SK-N-SH (cell line): Measurements from ENCODE around the gene CISD1. TPM values are rescaled to one million over a fixed set of nuclear protein-coding genes. Genes with fewer than 3 reads are reported as not detected.

Experiments used
- CTCF ChIA-PET: fragments of 300-600, 350-600 bp; formaldehyde crosslinking; extraction: SDS; loops from one replicate; lab custom pipeline; 2021; lab: Yijun Ruan, JAX
- POLR2A ChIA-PET: fragments of 350-600 bp; sonication (Branson Sonifier 250); formaldehyde crosslinking; extraction: SDS; loops from one replicate; lab custom pipeline; 2020; ENCODE audit warnings: antibody characterized with exemption, inconsistent platforms; lab: Yijun Ruan, JAX
- DNase-seq: peaks from one replicate; pipeline ENCODE4 v3.0.0; 2012
- H2AFZ ChIP-seq: fragments of 200-600 bp; sonication (generic); 2 replicates; pipeline ENCODE4 v1.8.1; 2016; ENCODE audit warnings: antibody characterized with exemption, mild to moderate bottlenecking, low read depth
- H3F3A ChIP-seq: fragments of 200-600 bp; sonication (generic); replicated peaks from 2 replicates; pipeline ENCODE3; 2016; ENCODE audit warnings: antibody characterized with exemption, mild to moderate bottlenecking; ENCODE audit not compliant: insufficient read depth
- H3K27ac ChIP-seq, 2 experiments: fragments of 200-500 bp in 1 of 2; fragments of 200-600 bp in 1 of 2; sonication (Bioruptor generic) in 1 of 2; sonication (generic), shearing (Covaris generic) in 1 of 2; 2 replicates each; pipeline versions ENCODE4 v1.5.1 to v1.6.1; 2014 to 2016; ENCODE audit warnings: low read depth in 2 of 2, inconsistent platforms in 1 of 2, low read length in 1 of 2, mild to moderate bottlenecking in 1 of 2, mixed read lengths in 1 of 2
- H3K27me3 ChIP-seq: fragments of 200-600 bp; sonication (generic), shearing (Covaris generic); 2 replicates; pipeline ENCODE4 v1.6.1; 2016; ENCODE audit warnings: mixed run types; ENCODE audit not compliant: insufficient read depth
- H3K36me3 ChIP-seq, 2 experiments: fragments of 200-500 bp in 1 of 2; fragments of 200-600 bp in 1 of 2; sonication (Bioruptor generic) in 1 of 2; sonication (generic) in 1 of 2; replicated peaks in 1 of 2; 2 replicates each; pipeline versions ENCODE3 to v1.5.1; 2014 to 2016; ENCODE audit warnings: low read length in 1 of 2, mild to moderate bottlenecking in 1 of 2; ENCODE audit not compliant: insufficient read depth in 2 of 2, control insufficient read depth in 1 of 2
- H3K4me1 ChIP-seq, 2 experiments: fragments of 200-500 bp in 1 of 2; fragments of 200-600 bp in 1 of 2; sonication (Bioruptor generic) in 1 of 2; sonication (generic), shearing (Covaris generic) in 1 of 2; 2 replicates each; pipeline versions ENCODE4 v1.5.1 to v1.6.1; 2014 to 2016; ENCODE audit warnings: low read depth in 1 of 2, low read length in 1 of 2, mixed run types in 1 of 2; ENCODE audit not compliant: insufficient read depth in 2 of 2, control insufficient read depth in 1 of 2
- H3K4me2 ChIP-seq: fragments of 200-600 bp; sonication (generic), shearing (Covaris generic); 2 replicates; pipeline ENCODE4 v1.6.1; 2017; ENCODE audit warnings: mixed run types
- H3K4me3 ChIP-seq, 2 experiments: fragments of 200-500 bp in 1 of 2; fragments of 200-600 bp in 1 of 2; sonication (Bioruptor generic) in 1 of 2; sonication (generic), shearing (Covaris generic) in 1 of 2; 2 replicates each; pipeline versions ENCODE4 v1.5.1 to v1.8.1; 2014 to 2016; ENCODE audit warnings: low read depth in 2 of 2, inconsistent platforms in 1 of 2, low read length in 1 of 2, mild to moderate bottlenecking in 1 of 2, mixed read lengths in 1 of 2, moderate library complexity in 1 of 2
- H3K79me2 ChIP-seq: fragments of 200-600 bp; sonication (generic); 2 replicates; pipeline ENCODE4 v1.8.1; 2017; ENCODE audit warnings: mild to moderate bottlenecking; ENCODE audit not compliant: insufficient read depth
- H3K9ac ChIP-seq: fragments of 200-600 bp; sonication (generic); 2 replicates; pipeline ENCODE4 v1.6.1; 2017; ENCODE audit warnings: mixed run types
- H3K9me2 ChIP-seq: fragments of 200-600 bp; sonication (generic); 2 replicates; pipeline ENCODE4 v1.6.1; 2017; ENCODE audit warnings: mixed run types
- H3K9me3 ChIP-seq: fragments of 200-600 bp; sonication (generic); 2 replicates; pipeline ENCODE4 v1.6.1; 2017; ENCODE audit warnings: mixed run types, mild to moderate bottlenecking, moderate library complexity
- H4K20me1 ChIP-seq: fragments of 200-600 bp; sonication (generic); 2 replicates; pipeline ENCODE4 v1.6.1; 2017; ENCODE audit warnings: mild to moderate bottlenecking, mixed run types; ENCODE audit not compliant: insufficient read depth
- EZH2phosphoT487 ChIP-seq: fragments of 200-600 bp; sonication (generic); IDR thresholded peaks from 2 replicates; pipeline ENCODE4 v1.6.1; 2017; ENCODE audit warnings: low read depth, mixed run types, mild to moderate bottlenecking, antibody characterized with exemption, moderate library complexity, borderline replicate concordance
- FOSL2 ChIP-seq: IDR thresholded peaks from 2 replicates; pipeline ENCODE4 v1.4.0; 2012; ENCODE audit warnings: low read depth, mild to moderate bottlenecking, moderate library complexity, borderline replicate concordance
- FOXM1 ChIP-seq: IDR thresholded peaks from 2 replicates; pipeline ENCODE4 v1.4.0; 2012; ENCODE audit warnings: low read depth, mild to moderate bottlenecking
- GABPA ChIP-seq: IDR thresholded peaks from 2 replicates; pipeline ENCODE4 v1.4.0; 2012; ENCODE audit warnings: low read depth, mild to moderate bottlenecking
- IRF3 ChIP-seq: fragments of 150-350 bp; IDR thresholded peaks from 2 replicates; pipeline ENCODE4 v1.6.1; 2016; ENCODE audit warnings: mild to moderate bottlenecking, low read depth, low read length
- JUND ChIP-seq: IDR thresholded peaks from 2 replicates; pipeline ENCODE4 v1.4.0; 2012
- MAX ChIP-seq: IDR thresholded peaks from 2 replicates; pipeline ENCODE4 v1.4.0; 2012; ENCODE audit warnings: low read depth
- MEF2A ChIP-seq: IDR thresholded peaks from 2 replicates; pipeline ENCODE4 v1.4.0; 2012; ENCODE audit warnings: low read depth, borderline replicate concordance
- MXI1 ChIP-seq: IDR thresholded peaks from 2 replicates; pipeline ENCODE4 v1.6.1; 2012; ENCODE audit warnings: mild to moderate bottlenecking, low read depth, low read length, improper control_type of control experiment
- NFIC ChIP-seq: IDR thresholded peaks from 2 replicates; pipeline ENCODE4 v1.4.0; 2012; ENCODE audit warnings: borderline replicate concordance
- NRF1 ChIP-seq: IDR thresholded peaks from 2 replicates; pipeline ENCODE4 v1.6.1; 2012; ENCODE audit warnings: low read depth, mild to moderate bottlenecking, low read length
- RAD21 ChIP-seq: IDR thresholded peaks from 2 replicates; pipeline ENCODE4 v1.6.1; 2012; ENCODE audit warnings: mild to moderate bottlenecking, low read length
- RCOR1 ChIP-seq: fragments of 150-350 bp; IDR thresholded peaks from 2 replicates; pipeline ENCODE4 v1.6.1; 2017; ENCODE audit warnings: antibody characterized with exemption, low read length
- RXRA ChIP-seq: IDR thresholded peaks from 2 replicates; pipeline ENCODE4 v1.4.0; 2012; ENCODE audit warnings: low read depth, mild to moderate bottlenecking, borderline replicate concordance
- SIN3A ChIP-seq: IDR thresholded peaks from 2 replicates; pipeline ENCODE4 v1.6.1; 2012; ENCODE audit warnings: low read depth, mild to moderate bottlenecking, low read length, moderate library complexity, borderline replicate concordance
- TAF1 ChIP-seq: IDR thresholded peaks from 2 replicates; pipeline ENCODE4 v1.6.1; 2012; ENCODE audit warnings: low read depth, mild to moderate bottlenecking, low read length, moderate library complexity, borderline replicate concordance
- TEAD4 ChIP-seq: IDR thresholded peaks from 2 replicates; pipeline ENCODE4 v1.4.0; 2012; ENCODE audit warnings: mild to moderate bottlenecking, borderline replicate concordance; ENCODE audit not compliant: insufficient read depth
- WGBS: methylation state at CpG from one replicate; pipeline ENCODE4 v1.1.6; 2017; ENCODE audit warnings: low lambda C conversion rate; 5-methylcytosine and 5-hydroxymethylcytosine counted together
- polyA plus RNA-seq, 3 experiments: library from polyadenylated mRNA; depleted of rRNA; stranded (reverse); fragments of >200 nt; gene quantifications; 2 replicates each; pipeline ENCODE4 v1.2.3, GENCODE V29; 2012
- TF ChIP-seq, protein P1 (sequence below): IDR thresholded peaks from 2 replicates; pipeline ENCODE4; 2012
- TF ChIP-seq, protein P2 (sequence below): fragments of 150-350 bp; IDR thresholded peaks from 2 replicates; pipeline ENCODE4 v1.6.1; 2017; ENCODE audit warnings: antibody characterized with exemption, low read length, low read depth, borderline replicate concordance

The CISD1 gene
- polyA plus RNA-seq, 1 of the 3 experiments (the other 2 are of a cell fraction), result 34.1 TPM

DNA sequence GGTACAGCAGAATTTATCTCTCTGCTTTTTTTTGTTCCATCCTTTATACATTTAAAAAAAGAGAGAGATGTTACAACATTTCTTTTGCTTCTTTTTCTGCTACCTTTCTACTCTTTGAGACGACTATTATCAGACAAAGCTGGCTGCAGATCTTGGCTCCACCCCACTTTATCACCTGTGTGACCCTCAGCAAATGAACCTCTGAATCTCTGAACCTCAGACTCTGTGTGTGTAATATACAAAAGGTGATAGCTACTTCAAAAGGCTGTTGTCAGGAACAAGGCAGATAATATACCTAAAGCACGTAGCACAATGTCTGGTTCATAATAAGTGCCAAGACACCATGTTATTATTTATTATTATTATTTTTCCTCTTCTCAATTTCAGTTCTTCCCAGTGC is 33.3 kb downstream of the CISD1 start:
- 81% methylated on average over 2 of the region's 2 CpGs for whole genome bisulfite sequencing

DNA sequence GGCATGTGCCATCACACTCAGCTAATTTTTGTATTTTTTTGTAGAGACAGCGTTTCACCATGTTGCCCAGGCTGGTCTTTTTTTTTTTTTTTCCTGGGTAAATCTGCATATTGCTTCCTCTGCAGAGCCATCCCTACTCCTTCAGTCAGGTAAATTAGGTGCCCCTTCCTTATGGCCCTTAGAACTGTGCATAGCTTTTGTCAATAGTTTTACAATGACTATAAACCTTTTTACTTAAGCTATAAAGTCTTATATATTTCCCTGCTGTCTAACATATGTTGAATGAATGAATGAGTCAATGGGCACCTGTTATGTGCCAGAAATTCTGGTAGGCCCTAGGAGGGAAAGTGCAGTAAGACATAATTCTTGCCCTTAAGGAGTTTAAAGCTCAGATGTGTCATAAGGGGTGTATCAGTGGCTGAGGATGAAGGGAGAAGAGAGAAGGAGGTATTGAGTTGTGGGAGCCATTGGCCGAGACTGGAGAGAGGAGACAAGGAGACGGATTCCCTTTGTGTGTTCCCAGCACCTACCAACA is 35.2 kb downstream of the CISD1 start:
- 66% methylated on average over 3 of the region's 3 CpGs for WGBS
- Histone ChIP-seq H3K9ac (no peak overlapping the region), H3K9me2 (no peaks in the 10 kb centered on the region), H3K36me3 (no peaks in the 10 kb centered on the region), H3K4me2 (no peak overlapping the region), H3K4me3 (no peak overlapping the region), H3K9me3 (no peaks in the 10 kb centered on the region), H2AFZ (no peak overlapping the region), H4K20me1 (no peaks in the 10 kb centered on the region), H3K4me1 (no peaks in the 10 kb centered on the region), H3K79me2 (no peaks in the 10 kb centered on the region), H3K27ac (no peak overlapping the region), H3F3A (no peaks in the 10 kb centered on the region), H3K27me3 (no peaks in the 10 kb centered on the region)
- ChIA-PET POLR2A (no interaction called here), CTCF (interaction anchor here (0.8 to 1.6 kb wide), 3 partner anchors 10 to 127 kb away, joined by 3 to 5 read pairs (median 4); no protein-coding TSS in a partner anchor)
- no peak for DNase-seq
- TF ChIP-seq FOSL2 (no peak), TAF1 (no peak), EZH2phosphoT487 (no peak), TEAD4 (no peak), RXRA (no peak), GABPA (no peak)

More for the DNA sequence above, 33.3 kb downstream of the CISD1 start:
- TF ChIP-seq, protein P1, sequence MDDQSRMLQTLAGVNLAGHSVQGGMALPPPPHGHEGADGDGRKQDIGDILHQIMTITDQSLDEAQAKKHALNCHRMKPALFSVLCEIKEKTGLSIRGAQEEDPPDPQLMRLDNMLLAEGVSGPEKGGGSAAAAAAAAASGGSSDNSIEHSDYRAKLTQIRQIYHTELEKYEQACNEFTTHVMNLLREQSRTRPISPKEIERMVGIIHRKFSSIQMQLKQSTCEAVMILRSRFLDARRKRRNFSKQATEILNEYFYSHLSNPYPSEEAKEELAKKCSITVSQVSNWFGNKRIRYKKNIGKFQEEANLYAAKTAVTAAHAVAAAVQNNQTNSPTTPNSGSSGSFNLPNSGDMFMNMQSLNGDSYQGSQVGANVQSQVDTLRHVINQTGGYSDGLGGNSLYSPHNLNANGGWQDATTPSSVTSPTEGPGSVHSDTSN, result no peak
- TF ChIP-seq, protein P2, sequence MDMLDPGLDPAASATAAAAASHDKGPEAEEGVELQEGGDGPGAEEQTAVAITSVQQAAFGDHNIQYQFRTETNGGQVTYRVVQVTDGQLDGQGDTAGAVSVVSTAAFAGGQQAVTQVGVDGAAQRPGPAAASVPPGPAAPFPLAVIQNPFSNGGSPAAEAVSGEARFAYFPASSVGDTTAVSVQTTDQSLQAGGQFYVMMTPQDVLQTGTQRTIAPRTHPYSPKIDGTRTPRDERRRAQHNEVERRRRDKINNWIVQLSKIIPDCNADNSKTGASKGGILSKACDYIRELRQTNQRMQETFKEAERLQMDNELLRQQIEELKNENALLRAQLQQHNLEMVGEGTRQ, result no peak
- Histone ChIP-seq H3K79me2 (no peaks in the 10 kb centered on the region), H3K36me3 (no peaks in the 10 kb centered on the region), H3K27ac (no peak overlapping the region), H2AFZ (no peak overlapping the region), H3K4me3 (no peak overlapping the region), H3K4me2 (no peak overlapping the region), H3K27me3 (no peaks in the 10 kb centered on the region), H3K9me2 (no peaks in the 10 kb centered on the region), H3K9ac (no peak overlapping the region), H4K20me1 (no peaks in the 10 kb centered on the region), H3F3A (no peaks in the 10 kb centered on the region), H3K9me3 (no peaks in the 10 kb centered on the region), H3K4me1 (no peaks in the 10 kb centered on the region)
- POLR2A ChIA-PET, result no interaction called here
- CTCF ChIA-PET, result interaction anchor here (0.9 to 4.4 kb wide), 5 partner anchors 9 to 124 kb away, joined by 4 to 37 read pairs (median 7); partner anchors contain the start of gene TFAM
- no peak for DNase-seq

DNA sequence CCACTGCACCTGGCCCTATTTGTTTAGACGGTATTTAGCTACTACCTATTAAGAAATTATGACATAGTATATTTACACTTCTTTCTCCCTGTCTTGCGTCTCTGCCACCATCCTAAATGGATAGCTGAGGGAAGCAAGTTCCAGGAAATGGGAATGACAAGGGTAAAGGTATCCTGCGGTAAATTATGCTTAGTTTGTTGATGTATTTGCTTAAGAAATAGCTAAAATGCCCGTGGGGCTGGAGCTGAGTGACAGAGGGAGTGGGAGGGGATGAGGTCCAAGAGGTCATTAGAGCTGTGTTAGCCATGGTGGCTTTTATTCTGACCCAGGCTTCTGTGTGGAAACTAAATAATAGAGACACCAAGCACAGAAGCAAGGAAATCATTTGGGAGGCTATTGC is 36.9 kb downstream of the CISD1 start:
- no peaks in the 10 kb centered on the region for H3K9me2 ChIP-seq
- CTCF ChIA-PET, result interaction anchor here (1.1 kb wide), 1 partner anchor 128 kb away, joined by 3 read pairs; no protein-coding TSS in a partner anchor
- whole genome bisulfite sequencing, result 48% methylated on average over 4 of the region's 4 CpGs
- TF ChIP-seq RAD21, result no peak
- TF ChIP-seq NRF1, result no peak
- no peak for TF ChIP-seq SIN3A
- TF ChIP-seq MAX, result no peak
- TF ChIP-seq FOXM1, result no peak
- TF ChIP-seq RCOR1, result no peak
- no peak for TF ChIP-seq MEF2A
- no peak for TF ChIP-seq NFIC
- TF ChIP-seq IRF3, result no peak
- no peak for TF ChIP-seq MXI1
- no peak for TF ChIP-seq JUND
- TF ChIP-seq, protein P1, result no peak

More for the DNA sequence above, 36.9 kb downstream of the CISD1 start:
- Histone ChIP-seq H3K36me3 (no peaks in the 10 kb centered on the region), H3K79me2 (no peaks in the 10 kb centered on the region), H3K4me2 (no peak overlapping the region), H3K9me3 (no peaks in the 10 kb centered on the region), H2AFZ (no peak overlapping the region), H3K4me3 (no peak overlapping the region), H3F3A (no peaks in the 10 kb centered on the region), H3K27me3 (no peaks in the 10 kb centered on the region), H3K9ac (no peak overlapping the region), H4K20me1 (no peaks in the 10 kb centered on the region), H3K27ac (no peak overlapping the region), H3K4me1 (no peaks in the 10 kb centered on the region)
- DNase-seq, result no peak
- POLR2A ChIA-PET, result no interaction called here
